Kidney (tissue), 14 donors: ENCODE results near the gene DHX16. TPM values are rescaled to one million over a fixed set of nuclear protein-coding genes. Genes with fewer than 3 reads are reported as not detected.

Experiments used
- DNase-seq, 5 donors: peaks; one replicate each; pipeline ENCODE4 v3.0.0-alpha.2; 2013 to 2020
- FAIRE-seq: peaks from 2 replicates; lab custom pipeline; 2012; peaks lifted over from hg19 to GRCh38; lab: Jason Lieb, UNC
- H3K27ac ChIP-seq, 2 donors: one replicate each; pipeline ENCODE4 v1.7.0; 2013; ENCODE audit warnings: low read depth in 2 of 2, low read length in 2 of 2, inconsistent platforms in 1 of 2
- H3K27me3 ChIP-seq: one replicate; pipeline ENCODE4 v1.7.1; 2013; ENCODE audit warnings: low read length, inconsistent platforms; ENCODE audit not compliant: control insufficient read depth, insufficient read depth
- H3K36me3 ChIP-seq, 3 donors: one replicate each; pipeline versions ENCODE4 v1.7.0 to v1.7.1; 2013; ENCODE audit warnings: low read length in 3 of 3, control low read depth in 1 of 3, inconsistent platforms in 1 of 3; ENCODE audit not compliant: insufficient read depth in 3 of 3, control insufficient read depth in 2 of 3
- H3K4me1 ChIP-seq, 3 donors: one replicate each; pipeline versions ENCODE4 v1.7.0 to v1.7.1; 2013; ENCODE audit warnings: low read length in 3 of 3, inconsistent platforms in 1 of 3, low read depth in 1 of 3; ENCODE audit not compliant: control insufficient read depth in 2 of 3, insufficient read depth in 2 of 3
- H3K4me3 ChIP-seq, 3 donors: one replicate each; pipeline versions ENCODE4 v1.7.0 to v1.8.1; 2013; ENCODE audit warnings: low read length in 3 of 3, control low read depth in 1 of 3, inconsistent platforms in 1 of 3
- H3K9ac ChIP-seq, 3 donors: one replicate each; pipeline versions ENCODE4 v1.7.0 to v1.7.1; 2013; ENCODE audit warnings: low read length in 3 of 3, control low read depth in 1 of 3, inconsistent platforms in 1 of 3
- H3K9me3 ChIP-seq, 3 donors: one replicate each; pipeline versions ENCODE4 v1.7.0 to v1.7.1; 2013; ENCODE audit warnings: low read length in 3 of 3, control low read depth in 1 of 3, inconsistent platforms in 1 of 3; ENCODE audit not compliant: control insufficient read depth in 2 of 3, insufficient read depth in 1 of 3
- CTCF ChIP-seq: IDR thresholded peaks from 3 replicates; pipeline ENCODE4 v1.5.1; 2012; ENCODE audit warnings: mild to moderate bottlenecking, moderate library complexity, borderline replicate concordance; ENCODE audit not compliant: insufficient read depth; ENCODE audit errors: extremely low read depth
- intact Hi-C: fragments of 100-400 bp; cut with DNase I; formaldehyde crosslinking; loops from one replicate; pipeline ENCODE4 v1.11.1; 2022
- polyA plus RNA-seq: library from polyadenylated mRNA; stranded (reverse); fragments of 350-450 nt; fragmentation: Illumina TruSeq; extraction: RNeasy Lipid Tissue Mini Kit (QIAGEN cat#74804); gene quantifications from one replicate; pipeline ENCODE4 v1.2.3, GENCODE V29; 2014; ENCODE audit warnings: low read depth, low replicate concordance; ENCODE audit not compliant: insufficient read depth
- total RNA-seq: library from RNA; stranded (reverse); fragmentation: NEBNext Ultra II Directional; extraction: Animal tissue kit (Norgen Biotek cat#: 25700); gene quantifications from one replicate; pipeline ENCODE4 v1.2.1, GENCODE V29; 2021
- donor health status: control.
- donor health status: control.
- donor health status: control.
- donor health status: control.
- donor health status: control.
- donor health status: DM: yes; HTN: yes; CAD: no.
- donor health status: Normal renal cell carcinoma (clear cell type).

The DHX16 gene
- total and polyA plus RNA-seq, 2 donors from 2014 or later = 26.7 to 30.5 TPM

DNA sequence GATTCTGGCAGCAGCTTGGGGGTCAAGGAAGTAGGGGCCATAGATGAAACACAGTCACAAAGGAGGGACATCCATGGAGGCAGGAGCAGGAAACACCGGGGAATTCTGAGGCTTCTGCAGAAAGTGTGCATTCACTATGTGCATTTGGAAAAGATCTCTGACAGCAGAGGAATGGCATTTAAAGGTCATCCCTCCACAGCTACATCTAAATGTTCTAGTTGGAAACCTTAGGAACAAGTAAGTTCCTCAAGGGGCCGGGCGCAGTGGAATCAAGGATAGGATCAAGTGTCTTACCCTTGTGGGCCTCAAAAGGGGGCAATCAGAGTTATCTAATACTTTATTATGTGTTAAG lies 17.1 kb downstream of the DHX16 start:
- Histone ChIP-seq H3K27ac (no peak overlapping the region), H3K27me3 (no peaks in the 10 kb centered on the region), H3K9me3 (no peaks in the 10 kb centered on the region), H3K36me3 (peaks cover 11 to 76% (median 57%) of the 10 kb centered on the region in 3 donors), H3K9ac (no peak overlapping the region), H3K4me3 (no peak overlapping the region), H3K4me1 (no peaks in the 10 kb centered on the region)
- intact Hi-C loops = no loop called here
- TF ChIP-seq CTCF = no peak
- FAIRE-seq (no peak), DNase-seq (no peak)

DNA sequence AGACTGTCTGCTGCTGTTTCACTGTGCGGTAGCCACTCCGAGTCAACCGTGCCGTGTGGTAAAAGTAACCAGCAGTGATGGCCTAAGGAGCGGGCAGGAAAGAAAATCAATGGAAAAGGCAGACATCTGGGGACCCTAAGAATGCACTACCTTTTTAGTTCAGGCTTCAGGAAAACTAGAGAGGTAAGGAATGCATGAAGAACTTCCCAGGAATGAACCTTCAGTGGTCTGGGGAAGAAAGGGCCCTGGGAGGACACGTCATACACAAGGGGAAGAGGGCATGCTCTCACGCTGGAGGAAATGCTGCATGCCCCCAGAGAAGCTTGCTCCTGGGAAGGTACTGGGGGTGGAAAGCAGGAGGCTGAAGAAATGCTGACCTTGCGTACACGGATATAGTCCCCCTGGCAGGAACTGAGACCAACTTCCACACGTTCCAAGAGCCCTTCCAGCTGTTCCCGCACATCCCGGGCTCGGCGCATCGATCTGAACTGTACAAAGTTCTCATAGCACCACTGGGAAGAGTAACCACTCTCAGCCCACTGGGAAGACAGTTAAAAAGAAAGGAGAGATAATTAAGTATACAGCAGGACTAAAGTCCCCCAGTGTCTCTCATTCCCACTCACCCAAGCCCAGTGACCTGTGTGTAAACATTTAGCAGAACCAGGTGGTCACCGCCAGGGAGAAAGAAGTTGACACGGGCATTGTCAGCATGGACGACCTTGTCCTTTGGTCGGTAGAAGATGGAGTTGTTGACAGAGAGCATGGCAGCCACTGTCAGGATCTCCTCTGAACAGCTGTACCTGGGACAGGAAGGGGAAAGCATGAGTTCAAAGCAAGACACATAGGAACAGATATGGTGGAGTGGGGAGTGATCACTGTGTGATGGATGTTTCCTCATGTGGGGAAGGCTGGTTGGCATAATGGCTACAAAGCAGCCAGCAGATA lies 17.7 kb downstream of the DHX16 start:
- peaks cover 11 to 73% (median 53%) of the 10 kb centered on the region in 3 donors for H3K36me3 ChIP-seq
- no peaks in the 10 kb centered on the region for H3K9me3 ChIP-seq
- H3K4me1 ChIP-seq = no peaks in the 10 kb centered on the region
- intact Hi-C loops = no loop called here
- no peak for DNase-seq
- FAIRE-seq = no peak
- no peak overlapping the region for H3K9ac ChIP-seq
- no peak for TF ChIP-seq CTCF
- H3K4me3 ChIP-seq = no peak overlapping the region
- no peaks in the 10 kb centered on the region for H3K27me3 ChIP-seq
- H3K27ac ChIP-seq = no peak overlapping the region

DNA sequence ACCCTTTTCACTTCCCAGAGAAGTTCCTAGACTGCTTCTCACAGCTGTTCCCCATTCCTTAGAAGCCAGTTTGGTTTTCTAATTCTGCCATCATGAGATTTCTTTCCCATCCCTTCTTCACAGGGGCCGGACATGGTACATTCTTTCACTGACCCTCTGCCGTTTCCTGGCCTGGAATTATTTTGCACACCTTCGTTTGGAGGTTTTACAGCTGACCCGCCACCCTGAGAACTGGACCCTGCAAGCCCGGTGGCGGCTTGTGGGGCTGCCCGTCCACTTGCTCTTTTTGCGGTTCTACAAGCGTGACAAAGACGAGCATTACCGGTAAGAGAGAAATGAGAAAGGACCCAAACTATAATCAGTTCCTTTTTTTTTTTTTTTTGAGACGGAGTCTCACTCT lies 21.7 kb downstream of the DHX16 start:
- intact Hi-C loops = no loop called here
- TF ChIP-seq CTCF = no peak
- no peak overlapping the region for H3K27ac ChIP-seq
- no peaks in the 10 kb centered on the region for H3K9me3 ChIP-seq
- H3K4me1 ChIP-seq = peaks cover 0 to 10% (median 0%) of the 10 kb centered on the region in 3 donors
- H3K9ac ChIP-seq = no peak overlapping the region
- no peaks in the 10 kb centered on the region for H3K27me3 ChIP-seq
- no peak overlapping the region for H3K4me3 ChIP-seq
- DNase-seq = no peak
- H3K36me3 ChIP-seq = peaks cover 11 to 52% (median 28%) of the 10 kb centered on the region in 3 donors
- no peak for FAIRE-seq
